Neural cell (in vitro differentiated cells): Measurements from ENCODE around the gene TBX19.

Experiments
- EZH2 ChIP-seq: fragments of 200-600, 300-800 bp; shearing (Covaris generic), sonication (generic); IDR thresholded peaks from 2 replicates; pipeline ENCODE4 v1.6.1; 2014; ENCODE audit warnings: antibody characterized with exemption, low read length, borderline replicate concordance, mild to moderate bottlenecking; ENCODE audit not compliant: insufficient read depth, poor library complexity, severe bottlenecking
- POLR2AphosphoS5 ChIP-seq: IDR thresholded peaks from 2 replicates; pipeline ENCODE4 v1.6.1; 2012
- TF ChIP-seq, protein P1 (sequence below): fragments of 450-650 bp; IDR thresholded peaks from 2 replicates; pipeline ENCODE4 v1.5.1; 2014; ENCODE audit warnings: antibody characterized with exemption, mild to moderate bottlenecking, moderate library complexity; ENCODE audit not compliant: poor library complexity, severe bottlenecking

- TF ChIP-seq, protein P1, sequence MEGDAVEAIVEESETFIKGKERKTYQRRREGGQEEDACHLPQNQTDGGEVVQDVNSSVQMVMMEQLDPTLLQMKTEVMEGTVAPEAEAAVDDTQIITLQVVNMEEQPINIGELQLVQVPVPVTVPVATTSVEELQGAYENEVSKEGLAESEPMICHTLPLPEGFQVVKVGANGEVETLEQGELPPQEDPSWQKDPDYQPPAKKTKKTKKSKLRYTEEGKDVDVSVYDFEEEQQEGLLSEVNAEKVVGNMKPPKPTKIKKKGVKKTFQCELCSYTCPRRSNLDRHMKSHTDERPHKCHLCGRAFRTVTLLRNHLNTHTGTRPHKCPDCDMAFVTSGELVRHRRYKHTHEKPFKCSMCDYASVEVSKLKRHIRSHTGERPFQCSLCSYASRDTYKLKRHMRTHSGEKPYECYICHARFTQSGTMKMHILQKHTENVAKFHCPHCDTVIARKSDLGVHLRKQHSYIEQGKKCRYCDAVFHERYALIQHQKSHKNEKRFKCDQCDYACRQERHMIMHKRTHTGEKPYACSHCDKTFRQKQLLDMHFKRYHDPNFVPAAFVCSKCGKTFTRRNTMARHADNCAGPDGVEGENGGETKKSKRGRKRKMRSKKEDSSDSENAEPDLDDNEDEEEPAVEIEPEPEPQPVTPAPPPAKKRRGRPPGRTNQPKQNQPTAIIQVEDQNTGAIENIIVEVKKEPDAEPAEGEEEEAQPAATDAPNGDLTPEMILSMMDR: no peak
- TF ChIP-seq EZH2 (no peak), POLR2AphosphoS5 (no peak)
Measured at GRCh38 chr1:168236836-168237611, 43.7 kb upstream of the TBX19 start.
